A673 (cell line): ENCODE results near the gene BCR. TPM values are rescaled to one million over a fixed set of nuclear protein-coding genes. Genes with fewer than 3 reads are reported as not detected.
A peak's percentile ranks its signal among the peaks of the same experiment; 100 is the strongest.

Experiments used
- BruUV-seq: library from RNA; stranded (reverse); fragments of 400-500 nt; replicated peaks from 2 replicates; lab custom pipeline; 2021; lab: Mats Ljungman, UMichigan
- CTCF ChIA-PET: fragments of 300-600 bp; sonication (Branson Sonifier 250); formaldehyde crosslinking; loops from one replicate; lab custom pipeline; 2022; ENCODE audit warnings: antibody characterized with exemption; lab: Charles Lee
- POLR2A ChIA-PET: fragments of 300-600 bp; sonication (Branson Sonifier 250); formaldehyde crosslinking; loops from one replicate; lab custom pipeline; 2022; ENCODE audit warnings: antibody characterized with exemption; ENCODE audit not compliant: low non-redundant PET; lab: Charles Lee
- DNase-seq: peaks from one replicate; pipeline ENCODE4 v3.0.0-alpha.2; 2015; ENCODE audit warnings: low spot score
- H3K27ac ChIP-seq: fragments of 200-600 bp; sonication (generic); 2 replicates; pipeline ENCODE4 v1.5.1; 2016; ENCODE audit warnings: mixed run types, low read depth, mild to moderate bottlenecking, mixed read lengths, antibody characterized with exemption, low read length; ENCODE audit not compliant: poor library complexity, severe bottlenecking
- H3K27me3 ChIP-seq: fragments of 200-600 bp; sonication (generic); replicated peaks from 2 replicates; pipeline ENCODE4 v1.6.1; 2017; ENCODE audit warnings: mixed run types, low read depth, mild to moderate bottlenecking, mixed read lengths, antibody characterized with exemption, low read length; ENCODE audit not compliant: insufficient read depth, poor library complexity
- H3K36me3 ChIP-seq: fragments of 200-600 bp; sonication (generic); 2 replicates; pipeline ENCODE4 v1.6.1; 2016; ENCODE audit warnings: mixed run types, mild to moderate bottlenecking, mixed read lengths, antibody characterized with exemption, low read length; ENCODE audit not compliant: insufficient read depth, poor library complexity, severe bottlenecking
- H3K4me1 ChIP-seq: fragments of 200-600 bp; sonication (generic); 2 replicates; pipeline ENCODE4 v1.6.1; 2017; ENCODE audit warnings: mixed run types, mild to moderate bottlenecking, mixed read lengths, antibody characterized with exemption, low read length; ENCODE audit not compliant: insufficient read depth, poor library complexity, severe bottlenecking
- H3K4me3 ChIP-seq: fragments of 200-600 bp; sonication (generic); 2 replicates; pipeline ENCODE4 v1.5.1; 2016; ENCODE audit warnings: low read depth, mixed run types, mild to moderate bottlenecking, mixed read lengths, low read length; ENCODE audit not compliant: poor library complexity, severe bottlenecking
- H3K9me3 ChIP-seq: fragments of 200-600 bp; sonication (generic); 2 replicates; pipeline ENCODE4 v1.6.1; 2016; ENCODE audit warnings: mixed run types, low read depth, mild to moderate bottlenecking, mixed read lengths, antibody characterized with exemption, low read length; ENCODE audit not compliant: poor library complexity, severe bottlenecking
- CTCF ChIP-seq: fragments of 300-800, 200-600 bp; sonication (generic); conservative IDR thresholded peaks from 2 replicates; pipeline ENCODE4 v1.5.1; 2017; ENCODE audit warnings: low read depth, mild to moderate bottlenecking, antibody characterized with exemption, low read length, moderate library complexity, mixed read lengths
- EZH2 ChIP-seq: fragments of 200-600 bp; sonication (generic); IDR thresholded peaks from 2 replicates; pipeline ENCODE4 v1.6.1; 2017; ENCODE audit warnings: borderline replicate concordance, low read depth, mild to moderate bottlenecking, mixed read lengths, antibody characterized with exemption, low read length; ENCODE audit not compliant: poor library complexity, severe bottlenecking
- intact Hi-C: fragments of 100-400 bp; cut with micrococcal nuclease; formaldehyde crosslinking; loops from one replicate; pipeline ENCODE4 v1.10.0; 2022; ENCODE audit not compliant: unreplicated experiment
- total RNA-seq: library from RNA; stranded (reverse); gene quantifications from 2 replicates; pipeline ENCODE4 v1.2.3, GENCODE V29; 2021

The BCR gene
- total RNA-seq, 1 experiment from 2014 or later = 63.1 TPM

GRCh38 chr22:23223569-23224317 lies 43.4 kb downstream of the BCR start:
- BruUV-seq = no TSS peak
- Histone ChIP-seq H3K27me3 (no peaks in the 10 kb centered on the region), H3K4me1 (peaks cover 53% of the 10 kb centered on the region), H3K27ac (no peak overlapping the region), H3K4me3 (no peak overlapping the region), H3K36me3 (peaks cover 5% of the 10 kb centered on the region), H3K9me3 (peaks cover 11% of the 10 kb centered on the region)
- CTCF ChIA-PET = no interaction called here
- no peak for DNase-seq
- TF ChIP-seq EZH2 = no peak
- TF ChIP-seq CTCF = no peak
- POLR2A ChIA-PET = no interaction called here
- intact Hi-C loops = no loop called here

- intact Hi-C loops = no loop called here
- BruUV-seq = no TSS peak
- ChIA-PET CTCF (interaction anchor here (1.6 kb wide), 1 partner anchor 57 kb away, joined by 11 read pairs; no protein-coding TSS in a partner anchor), POLR2A (no interaction called here)
- peak overlapping the region; percentile 62 for H3K27ac ChIP-seq
- peaks cover 19% of the 10 kb centered on the region for H3K9me3 ChIP-seq
- H3K4me3 ChIP-seq = no peak overlapping the region
- no peak for TF ChIP-seq EZH2
- TF ChIP-seq CTCF = no peak
- H3K36me3 ChIP-seq = peaks cover 11% of the 10 kb centered on the region
- peaks cover 42% of the 10 kb centered on the region for H3K4me1 ChIP-seq
- no peak for DNase-seq
- H3K27me3 ChIP-seq = no peaks in the 10 kb centered on the region
Measured at GRCh38 chr22:23224846-23225245, 44.5 kb downstream of the BCR start.

GRCh38 chr22:23225337-23225723 lies 45.0 kb downstream of the BCR start:
- ChIA-PET POLR2A (no interaction called here), CTCF (interaction anchor here (1.6 kb wide), 1 partner anchor 57 kb away, joined by 11 read pairs; no protein-coding TSS in a partner anchor)
- intact Hi-C loops = no loop called here
- no peaks in the 10 kb centered on the region for H3K27me3 ChIP-seq
- BruUV-seq = no TSS peak
- H3K27ac ChIP-seq = peak overlapping the region; percentile 62
- H3K4me3 ChIP-seq = no peak overlapping the region
- no peak for TF ChIP-seq EZH2
- TF ChIP-seq CTCF = no peak
- peaks cover 19% of the 10 kb centered on the region for H3K9me3 ChIP-seq
- peaks cover 37% of the 10 kb centered on the region for H3K4me1 ChIP-seq
- DNase-seq = no peak
- H3K36me3 ChIP-seq = peaks cover 11% of the 10 kb centered on the region
